NCI-H2107 treated with DMSO at 0.1 percent for 48 hours (cell line): ENCODE data around the gene HSD11B2.

Source experiments
- DNase-seq: peaks from one replicate; lab custom pipeline; 2025; ENCODE audit not compliant: unreplicated experiment; lab: John Stamatoyannopoulos, UW

HSD11B2 gene

DNA sequence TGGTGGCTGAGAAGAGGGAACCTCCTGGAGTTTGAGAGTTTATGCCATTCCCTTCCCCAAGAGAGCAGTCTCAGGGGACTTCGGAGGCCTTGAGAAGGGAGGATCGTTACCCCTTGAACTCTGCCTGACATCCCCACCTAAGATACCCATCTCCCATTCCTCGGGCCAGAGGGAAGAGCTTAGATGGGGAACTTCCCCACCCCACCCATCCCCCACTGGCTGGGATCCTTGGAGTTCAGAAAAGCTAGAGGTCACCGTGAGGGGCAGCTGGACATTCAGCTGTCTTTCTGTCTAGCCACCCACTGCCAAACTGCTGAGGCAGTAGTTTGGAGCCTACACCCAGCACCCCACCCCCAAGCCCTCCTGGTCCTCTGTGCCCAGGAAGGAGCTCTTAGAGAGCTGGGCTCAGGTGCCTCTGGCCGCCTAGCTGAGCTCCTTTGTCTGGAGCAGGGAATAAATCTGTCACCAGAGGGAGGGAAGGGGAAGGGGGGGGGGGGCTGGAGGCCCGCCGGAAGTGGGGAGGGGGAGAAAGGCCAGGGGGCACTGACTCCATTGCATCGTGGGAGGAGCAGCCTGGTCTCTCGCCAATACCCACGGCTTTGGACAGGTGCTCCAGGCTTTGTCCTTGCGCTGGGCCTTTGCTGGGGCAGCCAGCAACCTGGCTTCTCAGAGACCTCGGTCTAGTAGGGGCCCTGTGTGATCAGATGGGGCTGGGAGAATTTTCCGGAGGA, 1.0 kb downstream of the HSD11B2 start:
- no peak for DNase-seq

DNA sequence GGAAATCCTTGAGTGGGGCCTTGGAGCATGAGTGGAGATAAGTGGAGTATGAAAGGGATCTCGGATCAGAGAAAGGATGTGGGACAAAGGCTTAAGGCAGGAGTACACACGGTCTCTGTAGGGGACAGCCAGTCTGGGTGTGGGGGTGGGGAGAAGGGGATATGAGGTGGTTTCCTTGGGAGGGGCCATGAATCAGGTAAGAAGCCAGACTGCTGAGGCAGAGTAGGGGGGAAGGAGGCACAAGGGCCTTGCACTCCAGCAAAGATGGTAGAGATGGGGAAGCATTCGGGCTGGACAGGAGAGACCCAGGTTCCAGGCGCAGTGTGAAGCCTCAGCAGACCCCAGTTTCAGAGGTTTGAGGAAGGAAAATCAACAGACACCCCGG, 1.6 kb downstream of the HSD11B2 start:
- DNase-seq, result no peak

DNA sequence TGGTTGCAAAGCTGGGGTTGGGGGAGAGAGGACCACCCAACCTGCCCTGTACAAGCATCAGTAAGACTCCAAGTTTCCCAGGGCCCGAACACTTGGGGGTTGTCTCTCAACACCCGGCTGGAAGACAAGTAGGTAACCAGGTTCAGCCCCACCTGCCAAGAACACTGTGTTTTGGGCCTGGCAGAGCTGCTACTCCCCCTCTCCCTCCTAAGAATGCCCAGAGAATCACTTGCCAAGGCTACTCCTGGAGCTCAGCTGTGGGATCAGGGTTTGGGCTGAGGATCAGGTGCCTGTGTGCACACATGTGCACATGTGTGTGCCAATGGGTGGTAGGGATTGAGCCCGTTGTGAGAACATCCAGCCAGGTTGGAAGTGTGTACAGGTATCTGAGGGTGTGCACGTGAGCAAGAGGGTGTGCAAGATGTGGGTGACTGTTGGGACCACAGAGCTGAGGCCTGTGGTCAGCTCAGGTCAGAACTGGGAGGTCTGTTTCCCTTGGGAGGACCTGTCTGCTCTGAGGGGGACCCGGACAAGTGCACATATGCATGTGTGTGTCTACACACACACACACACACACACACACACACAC, 2.3 kb downstream of the HSD11B2 start:
- no peak for DNase-seq

DNA sequence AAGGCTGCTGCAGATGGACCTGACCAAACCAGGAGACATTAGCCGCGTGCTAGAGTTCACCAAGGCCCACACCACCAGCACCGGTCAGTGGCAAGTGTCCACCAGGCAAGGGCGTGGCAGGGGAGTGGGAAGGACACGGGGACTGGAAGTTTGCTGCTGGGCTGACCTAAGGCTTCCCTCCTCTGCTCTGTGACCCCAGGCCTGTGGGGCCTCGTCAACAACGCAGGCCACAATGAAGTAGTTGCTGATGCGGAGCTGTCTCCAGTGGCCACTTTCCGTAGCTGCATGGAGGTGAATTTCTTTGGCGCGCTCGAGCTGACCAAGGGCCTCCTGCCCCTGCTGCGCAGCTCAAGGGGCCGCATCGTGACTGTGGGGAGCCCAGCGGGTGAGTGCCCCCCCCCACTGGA, 4.8 kb downstream of the HSD11B2 start:
- DNase-seq, result no peak

DNA sequence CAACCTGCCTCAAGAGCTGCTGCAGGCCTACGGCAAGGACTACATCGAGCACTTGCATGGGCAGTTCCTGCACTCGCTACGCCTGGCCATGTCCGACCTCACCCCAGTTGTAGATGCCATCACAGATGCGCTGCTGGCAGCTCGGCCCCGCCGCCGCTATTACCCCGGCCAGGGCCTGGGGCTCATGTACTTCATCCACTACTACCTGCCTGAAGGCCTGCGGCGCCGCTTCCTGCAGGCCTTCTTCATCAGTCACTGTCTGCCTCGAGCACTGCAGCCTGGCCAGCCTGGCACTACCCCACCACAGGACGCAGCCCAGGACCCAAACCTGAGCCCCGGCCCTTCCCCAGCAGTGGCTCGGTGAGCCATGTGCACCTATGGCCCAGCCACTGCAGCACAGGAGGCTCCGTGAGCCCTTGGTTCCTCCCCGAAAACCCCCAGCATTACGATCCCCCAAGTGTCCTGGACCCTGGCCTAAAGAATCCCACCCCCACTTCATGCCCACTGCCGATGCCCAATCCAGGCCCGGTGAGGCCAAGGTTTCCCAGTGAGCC, 5.8 kb downstream of the HSD11B2 start:
- no peak for DNase-seq

DNA sequence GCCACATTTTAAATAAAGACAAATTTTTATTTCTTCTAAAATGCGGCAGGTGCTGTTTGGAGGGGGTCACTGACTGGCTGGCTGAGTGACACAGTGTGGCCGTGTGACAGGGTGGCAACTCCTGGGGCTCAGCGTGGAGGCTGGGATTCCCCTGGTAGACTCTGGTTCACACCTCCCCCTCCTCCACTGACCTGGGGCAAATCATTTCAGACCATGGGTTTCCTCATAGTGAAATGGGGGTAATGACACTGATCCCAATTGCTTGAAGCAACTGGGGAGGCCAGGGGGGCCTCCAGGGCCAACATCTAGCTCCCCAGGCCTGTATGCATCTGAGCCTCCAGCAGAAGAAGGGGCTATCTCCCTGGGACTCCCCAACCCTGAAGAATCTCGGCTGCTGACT, 6.6 kb downstream of the HSD11B2 start:
- DNase-seq, result no peak

DNA sequence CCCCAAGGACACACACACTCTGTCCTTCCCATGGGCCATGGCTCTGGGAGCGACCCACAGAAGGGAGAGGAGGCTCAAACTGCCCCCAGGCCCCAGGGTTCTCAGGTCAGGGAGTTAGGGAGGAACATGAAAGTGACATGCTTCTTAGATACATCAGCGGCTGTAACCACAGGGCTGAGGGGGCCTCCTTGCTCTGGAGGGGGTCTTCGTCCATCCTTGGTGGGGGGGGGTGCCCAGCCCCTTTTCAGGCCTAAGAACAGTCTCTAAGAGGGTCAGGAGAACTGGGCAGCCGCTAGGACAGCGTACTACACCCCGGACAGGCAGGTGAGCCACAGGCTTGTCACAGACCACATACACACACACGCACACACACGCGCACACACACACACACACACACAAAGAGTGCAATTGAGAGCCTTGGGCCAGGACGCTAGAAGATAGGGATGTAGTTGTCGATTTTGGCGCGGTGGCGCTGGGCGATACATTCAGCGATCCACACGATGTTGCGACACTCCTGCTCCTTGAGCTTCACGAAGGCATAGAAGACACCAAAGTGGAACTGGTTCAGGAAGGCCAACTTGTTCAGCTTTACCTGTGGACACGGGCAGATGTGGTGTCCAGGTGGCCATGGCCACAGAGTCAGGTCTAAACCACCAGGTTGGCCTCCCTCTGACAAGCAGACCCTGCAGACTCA, 7.3 kb downstream of the HSD11B2 start:
- no peak for DNase-seq

DNA sequence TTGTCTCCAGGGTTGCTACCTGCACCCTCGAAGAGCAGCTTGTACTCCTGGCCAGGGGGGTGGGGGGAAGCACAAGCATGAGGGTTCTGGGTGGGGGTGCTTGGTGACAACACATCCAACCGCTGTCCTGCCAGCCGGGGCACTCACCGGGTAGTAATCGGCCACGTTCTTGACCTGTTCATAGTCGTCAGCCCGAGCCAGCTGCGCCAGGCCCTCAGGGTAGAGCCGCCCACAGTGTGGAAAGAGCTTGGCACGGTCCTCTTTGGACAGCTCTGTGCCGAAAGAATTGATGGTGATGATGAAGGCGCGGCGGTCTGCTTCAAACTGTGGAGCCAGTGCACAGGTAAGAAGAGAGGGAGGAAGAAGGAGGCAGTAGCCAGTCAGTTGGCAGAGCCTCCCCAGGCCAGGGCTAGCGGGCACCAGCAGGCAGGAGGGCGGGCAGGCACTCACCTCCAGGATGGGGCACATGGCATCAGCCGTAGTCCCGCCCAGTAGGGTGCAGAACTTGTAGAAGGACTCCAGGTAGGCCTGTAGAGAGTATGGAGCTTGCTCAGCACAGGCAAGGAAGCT, 8.0 kb downstream of the HSD11B2 start:
- DNase-seq, result no peak

DNA sequence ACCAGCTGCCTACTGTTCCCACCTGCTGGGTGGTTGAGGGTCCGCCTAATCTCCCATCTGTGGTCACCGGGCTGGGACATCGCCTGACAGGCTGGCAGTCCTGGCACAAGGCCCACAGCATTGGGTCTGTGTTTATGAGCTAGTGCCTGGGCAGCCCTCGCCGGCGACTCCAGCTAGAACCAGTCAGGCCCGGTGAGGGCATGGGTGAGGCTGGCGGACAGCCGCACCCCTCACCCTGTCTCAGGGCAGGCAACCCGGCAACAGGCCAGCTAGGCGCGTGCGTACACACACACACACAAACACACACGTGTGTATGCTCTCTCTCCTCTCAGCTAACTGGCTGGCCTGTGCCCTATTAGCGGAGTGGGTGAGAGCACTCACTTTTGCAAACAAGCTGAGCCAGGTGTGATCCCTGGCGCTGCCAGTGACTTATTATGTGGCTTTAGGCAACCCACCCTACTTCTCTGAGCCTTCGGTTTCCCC, 10.4 kb downstream of the HSD11B2 start:
- DNase-seq, result peak; percentile 97

DNA sequence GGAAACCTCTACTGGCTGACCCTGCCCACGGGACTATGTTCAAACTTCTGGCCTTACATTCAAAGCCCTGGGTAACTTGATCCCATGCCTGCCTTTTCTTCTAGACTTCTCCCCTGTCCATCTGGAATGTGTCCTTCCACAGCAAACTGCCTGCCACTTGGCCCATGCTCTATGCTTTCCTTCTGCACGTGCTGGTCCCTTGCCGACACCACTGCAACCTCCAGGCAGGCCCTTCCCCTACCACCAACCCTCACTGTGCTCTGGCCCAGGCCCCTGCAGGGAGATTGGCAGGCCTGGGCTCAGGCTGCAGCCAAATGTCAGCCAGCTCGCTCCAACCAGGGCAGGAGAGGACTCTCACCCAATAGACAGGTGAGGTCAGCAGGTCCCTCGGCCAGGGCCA, 11.0 kb downstream of the HSD11B2 start:
- no peak for DNase-seq

DNA sequence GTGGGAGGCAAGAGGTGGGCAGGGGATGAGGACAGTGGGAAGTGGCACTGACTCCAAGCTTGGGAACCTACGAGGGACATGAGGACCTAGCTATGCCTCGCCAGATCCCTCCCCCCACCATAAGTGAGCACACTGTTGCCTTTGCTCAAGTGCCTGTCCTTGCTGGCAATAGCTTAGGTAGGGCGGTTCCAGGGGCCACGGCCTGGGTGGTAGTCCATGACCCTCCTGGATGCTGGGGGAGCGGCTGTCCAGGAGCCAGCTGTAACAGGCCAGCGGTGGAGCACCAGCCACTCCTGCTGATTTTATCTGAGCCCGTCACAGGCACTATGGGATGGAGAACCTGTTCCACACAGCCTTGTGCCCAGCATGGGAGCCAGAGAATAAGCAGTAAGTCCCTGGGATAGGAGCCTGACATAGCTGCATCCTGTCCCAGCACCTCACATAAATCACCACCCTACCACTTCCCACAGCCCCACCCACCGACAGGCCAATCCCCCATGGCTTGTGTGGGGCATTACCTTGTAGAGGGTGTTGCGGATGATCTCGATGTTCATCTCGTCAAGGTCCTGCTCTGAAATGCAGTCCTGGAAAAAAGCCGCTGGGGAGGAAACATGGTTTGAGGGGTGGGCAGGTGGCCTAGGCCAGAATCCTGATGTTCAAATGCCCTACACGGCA, 11.8 kb downstream of the HSD11B2 start:
- DNase-seq, result no peak

DNA sequence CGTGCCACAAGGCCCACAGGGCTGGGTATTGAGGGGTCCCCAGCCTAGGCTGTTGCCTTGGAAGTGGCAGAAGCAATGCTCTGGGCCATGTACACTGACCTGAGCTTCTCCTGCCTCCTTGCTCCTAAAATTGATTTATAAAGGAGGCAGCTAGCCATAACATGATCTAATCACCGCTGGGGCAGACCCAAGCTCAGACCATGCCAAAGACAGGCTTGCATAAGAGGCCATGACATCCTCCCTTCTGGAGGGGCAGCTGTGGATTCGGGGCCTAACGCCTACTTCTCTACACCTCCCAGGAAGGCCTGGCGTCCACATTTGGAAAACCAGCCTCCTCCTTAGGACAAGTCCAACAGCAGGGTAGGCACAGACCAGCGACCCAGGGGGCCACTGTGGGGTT, 12.3 kb downstream of the HSD11B2 start:
- DNase-seq, result no peak

DNA sequence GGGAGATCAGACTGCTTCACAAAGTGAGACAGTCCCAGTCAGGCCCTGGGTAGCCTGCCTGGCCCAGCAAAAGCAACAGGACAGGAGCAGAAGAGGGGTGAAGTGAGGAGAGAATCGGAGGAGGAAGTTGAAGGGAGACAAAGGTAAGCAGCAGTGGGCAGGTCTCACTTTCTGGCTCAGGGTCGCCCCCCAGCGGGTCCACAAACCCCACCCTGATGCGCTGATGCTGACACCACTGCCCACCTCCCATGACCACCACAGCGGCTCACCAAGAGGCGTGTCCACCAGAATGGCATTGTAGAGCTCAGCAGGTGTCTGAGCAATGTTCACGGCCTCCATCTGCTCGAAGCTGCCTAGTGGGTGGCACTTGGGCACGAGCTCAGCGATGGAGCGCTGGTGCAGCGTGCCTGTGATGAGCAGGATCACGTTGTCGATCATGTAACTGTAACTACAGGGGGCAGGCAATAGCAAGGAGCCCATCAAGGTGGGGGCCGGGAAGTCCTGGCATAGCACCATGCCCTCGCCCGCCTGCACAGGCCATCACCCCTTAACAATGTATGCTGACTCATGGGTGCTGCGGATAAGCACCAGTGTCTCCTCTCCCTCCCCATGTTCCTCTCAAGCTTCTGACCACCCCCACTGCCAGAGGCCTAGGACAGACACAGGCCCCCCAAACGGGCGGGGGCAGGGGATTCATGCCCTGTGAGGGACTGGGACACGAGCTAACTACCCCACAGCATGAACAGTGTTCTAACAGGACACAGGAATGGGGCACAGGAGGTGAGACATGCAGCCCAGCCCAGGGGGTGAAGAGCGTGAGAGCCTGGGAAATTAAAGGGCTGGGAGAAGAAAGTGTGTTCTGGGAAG, 13.6 kb downstream of the HSD11B2 start:
- no peak for DNase-seq

DNA sequence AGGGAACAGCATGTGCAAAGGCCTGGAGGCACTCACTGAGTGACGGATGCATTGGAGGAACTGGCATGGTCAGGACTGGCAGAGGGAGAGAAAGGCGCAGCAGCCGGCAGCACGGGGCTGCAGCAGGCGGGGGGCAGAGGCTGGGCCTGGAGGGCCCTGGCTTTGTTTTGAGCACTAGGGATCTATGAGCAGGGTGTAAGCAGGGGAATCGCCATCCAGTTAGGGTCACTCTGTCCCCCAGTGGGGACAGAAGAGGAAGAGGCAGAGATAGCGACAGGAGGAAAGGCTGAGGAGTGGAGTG, 14.2 kb downstream of the HSD11B2 start:
- DNase-seq, result no peak

DNA sequence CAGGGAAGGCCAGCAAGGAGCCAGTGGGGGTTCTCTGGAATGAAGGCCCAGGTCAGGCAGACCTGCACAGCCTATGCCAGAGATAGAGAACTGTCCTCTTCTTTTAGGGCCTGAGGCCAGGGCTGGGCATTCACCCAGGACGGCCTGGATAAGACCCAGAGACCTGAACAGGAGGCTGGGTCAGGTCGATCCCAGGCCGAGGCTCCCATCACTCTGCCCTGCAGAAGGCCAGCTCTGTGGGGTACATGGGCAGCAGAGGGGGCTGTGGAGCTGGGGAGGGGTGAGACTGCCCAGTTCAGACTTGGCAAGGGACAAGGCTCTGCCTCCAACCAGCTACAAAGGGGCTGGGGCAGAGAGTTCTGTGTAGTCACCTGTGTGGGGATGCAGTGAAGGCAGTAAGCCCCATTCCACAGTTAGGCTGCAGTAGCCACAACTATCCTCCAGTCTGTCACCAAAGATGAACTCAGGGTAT, 14.6 kb downstream of the HSD11B2 start:
- DNase-seq, result no peak

DNA sequence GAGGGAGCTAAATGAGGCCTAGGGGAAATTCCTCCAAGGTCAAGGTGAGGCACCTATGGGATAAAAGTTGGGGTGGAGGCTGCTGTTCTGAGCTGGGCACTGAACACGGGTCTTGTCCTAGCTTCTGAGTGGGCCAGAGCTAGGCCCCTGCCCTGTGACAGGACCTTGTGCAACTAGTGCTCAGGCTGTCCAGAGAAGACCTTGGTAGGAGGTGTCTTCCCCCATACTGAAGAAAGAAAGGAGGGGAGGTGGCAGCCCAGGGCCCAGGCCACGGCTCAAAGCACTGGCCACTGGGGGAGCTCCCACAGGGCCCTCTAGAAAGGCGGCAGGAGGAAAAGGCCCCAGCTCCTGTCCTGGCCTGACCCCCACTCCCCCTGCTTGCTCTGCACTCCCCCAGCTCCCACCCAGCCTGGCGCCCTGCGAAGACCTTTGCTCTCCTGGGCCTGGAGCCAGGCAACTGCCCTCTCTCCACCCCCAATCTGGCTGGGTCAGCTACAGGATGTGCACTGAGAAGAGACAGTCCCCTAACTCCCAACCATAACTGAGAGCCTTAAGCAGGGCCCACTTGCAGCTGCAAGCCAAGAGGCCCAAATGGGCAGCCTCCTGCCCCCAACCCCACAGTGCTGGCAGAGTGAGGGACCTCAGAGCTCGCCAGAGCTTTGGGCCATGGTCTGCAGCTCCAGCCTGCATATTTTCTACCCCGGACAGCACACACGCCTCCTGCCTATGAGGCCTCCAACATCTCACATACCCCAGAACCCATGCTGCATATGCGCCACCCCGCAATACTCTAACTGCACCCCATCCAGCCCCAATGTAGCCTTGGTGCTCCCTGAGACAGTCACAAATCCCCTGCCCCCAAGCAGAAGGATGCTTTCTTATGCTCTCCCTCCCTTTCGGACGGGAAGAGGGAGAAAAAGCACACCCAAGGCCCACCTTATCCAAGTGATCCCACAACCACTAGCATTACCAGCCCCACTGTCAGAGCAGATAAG, 15.3 kb downstream of the HSD11B2 start:
- DNase-seq, result no peak

DNA sequence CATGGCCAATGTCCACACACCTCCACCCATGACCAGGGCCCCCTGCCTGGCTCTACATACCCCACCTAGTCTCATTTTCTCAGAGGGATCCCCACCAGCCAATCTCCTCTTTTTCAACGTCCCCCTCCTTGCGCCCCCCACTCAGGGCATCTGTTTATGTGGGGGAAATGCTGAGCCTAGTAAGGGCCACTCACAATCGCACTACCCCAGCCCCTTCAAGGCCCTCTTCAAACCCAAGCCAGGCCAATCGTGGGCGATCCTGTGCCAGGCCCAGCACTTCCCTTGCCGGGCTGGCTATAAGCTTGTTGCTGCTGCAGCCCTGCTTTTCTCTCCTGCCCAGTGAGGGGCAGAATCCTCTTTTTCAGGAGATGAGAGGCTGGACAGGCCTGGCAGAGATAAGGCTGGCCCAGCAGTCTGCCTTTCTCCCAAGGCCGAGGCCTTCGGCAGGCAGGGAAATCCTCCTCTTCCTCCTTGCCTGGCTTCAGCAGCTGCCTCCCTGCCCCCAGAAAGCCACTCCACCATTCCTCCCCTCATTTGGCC, 16.1 kb downstream of the HSD11B2 start:
- no peak for DNase-seq

DNA sequence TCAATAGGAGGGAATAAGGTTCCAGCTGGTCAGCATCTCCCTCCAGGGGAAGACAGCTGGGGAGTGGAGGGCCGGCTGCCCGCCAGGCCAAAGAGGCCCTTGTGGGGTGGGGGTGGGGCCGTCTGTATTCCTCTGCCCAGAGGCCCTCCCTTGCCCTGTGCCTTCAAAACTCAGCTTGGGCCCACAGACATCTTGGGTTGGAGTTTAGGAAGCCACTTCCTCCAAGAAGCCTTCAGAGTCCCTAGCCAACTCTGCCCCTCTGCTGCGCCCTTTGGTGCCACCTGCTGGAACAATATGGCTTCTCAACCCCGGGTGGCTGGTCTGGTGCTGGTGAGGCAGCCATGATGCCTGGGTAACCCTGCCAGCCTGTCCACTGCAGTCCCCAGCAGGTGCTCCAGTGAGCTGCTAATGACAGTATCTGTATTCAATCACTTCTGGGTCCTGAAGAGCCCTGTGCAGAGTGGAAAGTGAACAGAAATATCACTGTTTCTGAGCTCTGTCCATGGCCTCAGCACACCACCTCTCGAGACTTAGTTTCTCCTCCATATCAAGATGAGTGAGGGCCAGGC, 16.7 kb downstream of the HSD11B2 start:
- no peak for DNase-seq
